HepG2 (cell line): ENCODE data around the gene CPNE8. TPM values are rescaled to one million over a fixed set of nuclear protein-coding genes. Genes with fewer than 3 reads are reported as not detected.

Source experiments
- ATAC-seq: fragments of 200-7000 bp; cut with Tn5 transposase; 3 replicates; pipeline ENCODE4 v1.9.1; 2020; ENCODE audit warnings: mild to moderate bottlenecking, moderate library complexity
- BruUV-seq: library from RNA; stranded (reverse); fragments of 400-500 nt; replicated peaks from 2 replicates; lab custom pipeline; 2021; lab: Mats Ljungman, UMichigan
- CTCF ChIA-PET: fragments of 300-600 bp; formaldehyde crosslinking; extraction: SDS; loops from one replicate; lab custom pipeline; 2021; ENCODE audit warnings: low total read pairs, inconsistent platforms, low intra/inter-chr PET ratio; lab: Yijun Ruan, JAX
- POLR2A ChIA-PET: fragments of 350-600 bp; sonication (Branson Sonifier 250); formaldehyde crosslinking; loops from one replicate; lab custom pipeline; 2020; ENCODE audit warnings: antibody characterized with exemption, inconsistent platforms; lab: Yijun Ruan, JAX
- DNase-seq: peaks from one replicate; pipeline ENCODE4 v3.0.0-alpha.2; 2015; ENCODE audit warnings: low spot score
- FAIRE-seq: peaks from 3 replicates; lab custom pipeline; 2011; peaks lifted over from hg19 to GRCh38; lab: Jason Lieb, UNC
- H2AFZ ChIP-seq: one replicate; pipeline ENCODE4 v1.6.1; 2011; ENCODE audit warnings: low read length, inconsistent platforms
- H3K27ac ChIP-seq: fragments of 300-600 bp; 3 replicates; pipeline ENCODE4 v1.8.0; 2011; ENCODE audit warnings: mixed run types, mild to moderate bottlenecking, mixed read lengths, low read length, inconsistent platforms; ENCODE audit not compliant: insufficient read depth; ENCODE audit errors: extremely low read length
- H3K27me3 ChIP-seq, 2 experiments: fragments of 200-600 bp in 1 of 2; 2 replicates in 1 of 2; 3 replicates in 1 of 2; pipeline versions ENCODE4 v1.6.0 to v1.8.0; 2011; ENCODE audit warnings: low read length in 2 of 2, mild to moderate bottlenecking in 2 of 2, moderate library complexity in 2 of 2, inconsistent platforms in 1 of 2; ENCODE audit not compliant: insufficient read depth in 2 of 2, control insufficient read depth in 1 of 2
- H3K36me3 ChIP-seq, 2 experiments: fragments of 200-600 bp in 1 of 2; replicated peaks in 1 of 2; 2 replicates in 1 of 2; 3 replicates in 1 of 2; pipeline versions ENCODE4 v1.5.1 to v1.8.0; 2011; ENCODE audit warnings: low read length in 2 of 2, inconsistent platforms in 1 of 2; ENCODE audit not compliant: insufficient read depth in 2 of 2, control insufficient read depth in 1 of 2
- H3K4me1 ChIP-seq: 2 replicates; pipeline ENCODE4 v1.5.1; 2012; ENCODE audit warnings: low read length, inconsistent platforms; ENCODE audit not compliant: insufficient read depth
- H3K4me2 ChIP-seq: 2 replicates; pipeline ENCODE4 v1.6.0; 2011; ENCODE audit warnings: low read depth, low read length, inconsistent platforms
- H3K4me3 ChIP-seq, 3 experiments: fragments of 200-600 bp in 1 of 3; sonication (generic), shearing (Covaris generic) in 1 of 3; replicated peaks in 1 of 3; 2 replicates each; pipeline ENCODE4 v1.5.1; 2011 to 2016; ENCODE audit warnings: low read length in 3 of 3, inconsistent platforms in 2 of 3, low read depth in 2 of 3, mild to moderate bottlenecking in 2 of 3, control low read depth in 1 of 3, mixed read lengths in 1 of 3; ENCODE audit not compliant: insufficient read depth in 1 of 3
- H3K79me2 ChIP-seq: one replicate; pipeline ENCODE4 v1.6.1; 2011; ENCODE audit warnings: low read length, inconsistent platforms; ENCODE audit not compliant: insufficient read depth
- H3K9ac ChIP-seq: 2 replicates; pipeline ENCODE4 v1.6.0; 2011; ENCODE audit warnings: mild to moderate bottlenecking, low read depth, low read length, inconsistent platforms; ENCODE audit not compliant: insufficient read depth
- H3K9me3 ChIP-seq: 2 replicates; pipeline ENCODE4 v1.5.1; 2012; ENCODE audit warnings: mild to moderate bottlenecking, low read length
- H4K20me1 ChIP-seq: 2 replicates; pipeline ENCODE4 v1.6.0; 2011; ENCODE audit warnings: inconsistent platforms, mild to moderate bottlenecking, low read length, moderate library complexity; ENCODE audit not compliant: insufficient read depth
- ASH2L ChIP-seq: fragments of 300-600, 200-600 bp; sonication (generic); IDR thresholded peaks from 2 replicates; pipeline ENCODE4 v1.7.0; 2017; ENCODE audit warnings: low read depth, mild to moderate bottlenecking, moderate library complexity, mixed read lengths, low read length; ENCODE audit not compliant: insufficient read length
- EEA1 ChIP-seq: sonication (generic); formaldehyde crosslinking; IDR thresholded peaks from 2 replicates; pipeline ENCODE4 v1.5.1; 2020; ENCODE audit warnings: mild to moderate bottlenecking, missing genetic modification reagents, borderline replicate concordance
- FOXK1 ChIP-seq: sonication (generic); formaldehyde crosslinking; IDR thresholded peaks from 2 replicates; pipeline ENCODE4 v1.4.0; 2020; ENCODE audit warnings: low read depth, missing genetic modification reagents, borderline replicate concordance
- HNF4A ChIP-seq: sonication (generic); formaldehyde crosslinking; IDR thresholded peaks from 2 replicates; pipeline ENCODE4 v1.4.0; 2020; ENCODE audit warnings: missing genetic modification reagents
- LCORL ChIP-seq, 2 experiments: fragments of 450-650 bp in 1 of 2; sonication (generic) in 1 of 2; formaldehyde crosslinking in 1 of 2; IDR thresholded peaks; 2 replicates each; pipeline versions ENCODE4 v1.5.0 to v1.6.1; 2017 to 2020; ENCODE audit warnings: antibody characterized with exemption in 1 of 2, missing genetic modification reagents in 1 of 2
- MEF2D ChIP-seq: sonication (generic); formaldehyde crosslinking; IDR thresholded peaks from 2 replicates; pipeline ENCODE4 v1.5.1; 2020; ENCODE audit warnings: mild to moderate bottlenecking, missing genetic modification reagents
- MIER2 ChIP-seq: IDR thresholded peaks from 2 replicates; pipeline ENCODE4 v1.6.1; 2016; ENCODE audit warnings: missing biosample characterization, missing genetic modification reagents
- MXD4 ChIP-seq: IDR thresholded peaks from 2 replicates; pipeline ENCODE4 v1.6.1; 2016; ENCODE audit warnings: mild to moderate bottlenecking, missing biosample characterization, missing genetic modification reagents
- NCOA2 ChIP-seq: sonication (generic); formaldehyde crosslinking; IDR thresholded peaks from 2 replicates; pipeline ENCODE4 v1.8.0; 2022; ENCODE audit warnings: inconsistent platforms
- NCOR1 ChIP-seq: fragments of 200-600 bp; sonication (generic); IDR thresholded peaks from 2 replicates; pipeline ENCODE4 v1.7.0; 2017; ENCODE audit warnings: antibody characterized with exemption, low read length, borderline replicate concordance
- NFKBIZ ChIP-seq: IDR thresholded peaks from 2 replicates; pipeline ENCODE4 v1.6.1; 2018; ENCODE audit warnings: missing genetic modification reagents, missing compliant biosample characterization
- NR2F6 ChIP-seq, 2 experiments: IDR thresholded peaks; 2 replicates each; pipeline ENCODE4 v1.6.1; 2016; ENCODE audit warnings: antibody characterized with exemption in 1 of 2, mild to moderate bottlenecking in 1 of 2
- POLR2AphosphoS2 ChIP-seq: IDR thresholded peaks from 2 replicates; pipeline ENCODE4 v1.6.1; 2011; ENCODE audit warnings: low read depth, low read length, improper control_type of control experiment
- SMARCE1 ChIP-seq: fragments of 450-650 bp; IDR thresholded peaks from 2 replicates; pipeline ENCODE4 v1.6.1; 2017; ENCODE audit warnings: borderline replicate concordance
- ZFP91 ChIP-seq: sonication (generic); formaldehyde crosslinking; IDR thresholded peaks from 2 replicates; pipeline ENCODE4 v1.9.0; 2022; ENCODE audit warnings: missing genetic modification reagents, mild to moderate bottlenecking, borderline replicate concordance
- ZNF605 ChIP-seq: sonication (generic); formaldehyde crosslinking; IDR thresholded peaks from 2 replicates; pipeline ENCODE4 v1.8.0; 2022; ENCODE audit warnings: mild to moderate bottlenecking, missing genetic modification reagents
- ZNF724P ChIP-seq: sonication (generic); formaldehyde crosslinking; IDR thresholded peaks from 2 replicates; pipeline ENCODE4 v1.8.0; 2022; ENCODE audit warnings: missing genetic modification reagents, borderline replicate concordance
- WGBS: methylation state at CpG from one replicate; pipeline ENCODE4 v1.1.6; 2017; ENCODE audit warnings: low lambda C conversion rate; 5-methylcytosine and 5-hydroxymethylcytosine counted together
- in situ Hi-C: cut with HindIII; loops from 2 replicates; pipeline ENCODE4 v1.10.0; 2017; ENCODE audit warnings: low pct_unique_long_range_greater_than_20kb; ENCODE audit not compliant: extremely low pct_ligation_motif_present
- intact Hi-C: fragments of 100-400 bp; cut with micrococcal nuclease; formaldehyde crosslinking; loops from one replicate; pipeline ENCODE4 v1.10.0; 2022; ENCODE audit not compliant: unreplicated experiment
- polyA plus RNA-seq, 8 experiments: library from polyadenylated mRNA; depleted of rRNA in 3 of 8; stranded (reverse) in 7 of 8; unstranded in 1 of 8; fragments of >200 nt; fragmentation: Illumina TruSeq in 4 of 8; extraction: Trizol in 4 of 8; gene quantifications; 2 replicates each; pipeline versions ENCODE4 v1.2.1 to v1.2.3, GENCODE V29; 2011 to 2016; ENCODE audit warnings: low read depth in 4 of 8, missing spikeins in 1 of 8, mixed read lengths in 1 of 8; ENCODE audit not compliant: insufficient read depth in 1 of 8
- total RNA-seq, 5 experiments: library from RNA; depleted of rRNA; stranded (reverse); fragments of >200 nt; fragmentation: Illumina TruSeq; extraction: Trizol; gene quantifications; 2 replicates each; pipeline ENCODE4 v1.2.3, GENCODE V29; 2016; ENCODE audit warnings: low read depth in 1 of 5
- TF ChIP-seq, protein P1 (sequence below): sonication (generic); formaldehyde crosslinking; IDR thresholded peaks from 2 replicates; pipeline ENCODE4 v1.4.0; 2020; ENCODE audit warnings: mild to moderate bottlenecking, missing genetic modification reagents

CPNE8 gene
- total and polyA plus RNA-seq, 2 of the 13 experiments (the other 11 are each of a cell fraction or from before 2014, with no cell fraction given) = 2.4 to 2.7 TPM

- Histone ChIP-seq H2AFZ (no peak overlapping the region), H3K79me2 (no peaks in the 10 kb centered on the region), H4K20me1 (no peaks in the 10 kb centered on the region), H3K4me2 (peak overlapping the region; percentile 44), H3K36me3 (no peaks in the 10 kb centered on the region), H3K9ac (no peak overlapping the region), H3K27me3 (no peaks in the 10 kb centered on the region; a peak in 1 of 5 replicates), H3K9me3 (no peaks in the 10 kb centered on the region), H3K27ac (peak overlapping the region; percentile 31), H3K4me1 (peaks cover 20% of the 10 kb centered on the region), H3K4me3 (0 out of 6 replicates have a peak overlapping the region, but pooled peaks of 1 of the 3 experiments have one; percentile 11)
- ATAC-seq (peak; percentile 100), FAIRE-seq (peak; percentile 79), DNase-seq (peak; percentile 92)
- 18% methylated on average over 4 of the region's 4 CpGs for WGBS
- BruUV-seq = no TSS peak
- intact Hi-C loops = loop anchor here (1.0 kb wide), 1 partner anchor 13 kb away; the partner anchor contains the start of gene CPNE8
- ChIA-PET POLR2A (interaction anchor here (1.5 kb wide), 1 partner anchor 13 kb away, joined by 15 read pairs; the partner anchor contains the start of gene CPNE8), CTCF (no interaction called here)
- in situ Hi-C loops = no loop called here
- TF ChIP-seq MXD4 (CRISPR knock-in tag) (peak; percentile 33; the same call in 1 of the 2 replicates), SMARCE1 (peak; percentile 82; the same call in 1 of the 2 replicates), ZNF605 (CRISPR knock-in tag) (0 out of 2 replicates have a peak, but pooled peaks have one; percentile 29), HNF4A (CRISPR knock-in tag) (peak; percentile 97), MIER2 (CRISPR knock-in tag) (0 out of 2 replicates have a peak, but pooled peaks have one; percentile 46), LCORL (IDR thresholded peaks at IDR 0.05) (no peak), LCORL (CRISPR knock-in tag; IDR thresholded peaks at IDR 0.05) (no peak), NCOA2 (CRISPR knock-in tag) (peak; percentile 85), NCOR1 (peak; percentile 62; the same call in 1 of the 2 replicates), ASH2L (peak; percentile 54), NFKBIZ (CRISPR knock-in tag) (peak; percentile 86; the same call in 1 of the 2 replicates), ZFP91 (CRISPR knock-in tag) (no peak), EEA1 (CRISPR knock-in tag) (no peak), ZNF724P (CRISPR knock-in tag) (peak; percentile 92; the same call in 1 of the 2 replicates), NR2F6 (IDR thresholded peaks at IDR 0.05) (no peak), NR2F6 (CRISPR knock-in tag; IDR thresholded peaks at IDR 0.05) (peak; percentile 40; the same call in 1 of the 2 replicates), FOXK1 (CRISPR knock-in tag) (peak; percentile 90; the same call in 1 of the 2 replicates), POLR2AphosphoS2 (no peak), MEF2D (CRISPR knock-in tag) (0 out of 2 replicates have a peak, but pooled peaks have one; percentile 38)
- TF ChIP-seq, protein P1, sequence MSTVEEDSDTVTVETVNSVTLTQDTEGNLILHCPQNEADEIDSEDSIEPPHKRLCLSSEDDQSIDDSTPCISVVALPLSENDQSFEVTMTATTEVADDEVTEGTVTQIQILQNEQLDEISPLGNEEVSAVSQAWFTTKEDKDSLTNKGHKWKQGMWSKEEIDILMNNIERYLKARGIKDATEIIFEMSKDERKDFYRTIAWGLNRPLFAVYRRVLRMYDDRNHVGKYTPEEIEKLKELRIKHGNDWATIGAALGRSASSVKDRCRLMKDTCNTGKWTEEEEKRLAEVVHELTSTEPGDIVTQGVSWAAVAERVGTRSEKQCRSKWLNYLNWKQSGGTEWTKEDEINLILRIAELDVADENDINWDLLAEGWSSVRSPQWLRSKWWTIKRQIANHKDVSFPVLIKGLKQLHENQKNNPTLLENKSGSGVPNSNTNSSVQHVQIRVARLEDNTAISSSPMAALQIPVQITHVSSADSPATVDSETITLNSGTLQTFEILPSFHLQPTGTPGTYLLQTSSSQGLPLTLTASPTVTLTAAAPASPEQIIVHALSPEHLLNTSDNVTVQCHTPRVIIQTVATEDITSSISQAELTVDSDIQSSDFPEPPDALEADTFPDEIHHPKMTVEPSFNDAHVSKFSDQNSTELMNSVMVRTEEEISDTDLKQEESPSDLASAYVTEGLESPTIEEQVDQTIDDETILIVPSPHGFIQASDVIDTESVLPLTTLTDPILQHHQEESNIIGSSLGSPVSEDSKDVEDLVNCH = no peak
Observed at GRCh38 chr12:38892087-38892786, 13.2 kb downstream of the CPNE8 start.
